Activated CD4-positive, alpha-beta T cell treated with anti-CD3 and anti-CD28 coated beads, Interleukin-2, amount 50 U/mL, for 48 hours (primary cell): Measurements from ENCODE around the gene SLC7A11.

Experiments used
- DNase-seq, 2 experiments: peaks; one replicate each; pipeline ENCODE4 v3.0.0-alpha.2; 2020

The SLC7A11 gene

DNA sequence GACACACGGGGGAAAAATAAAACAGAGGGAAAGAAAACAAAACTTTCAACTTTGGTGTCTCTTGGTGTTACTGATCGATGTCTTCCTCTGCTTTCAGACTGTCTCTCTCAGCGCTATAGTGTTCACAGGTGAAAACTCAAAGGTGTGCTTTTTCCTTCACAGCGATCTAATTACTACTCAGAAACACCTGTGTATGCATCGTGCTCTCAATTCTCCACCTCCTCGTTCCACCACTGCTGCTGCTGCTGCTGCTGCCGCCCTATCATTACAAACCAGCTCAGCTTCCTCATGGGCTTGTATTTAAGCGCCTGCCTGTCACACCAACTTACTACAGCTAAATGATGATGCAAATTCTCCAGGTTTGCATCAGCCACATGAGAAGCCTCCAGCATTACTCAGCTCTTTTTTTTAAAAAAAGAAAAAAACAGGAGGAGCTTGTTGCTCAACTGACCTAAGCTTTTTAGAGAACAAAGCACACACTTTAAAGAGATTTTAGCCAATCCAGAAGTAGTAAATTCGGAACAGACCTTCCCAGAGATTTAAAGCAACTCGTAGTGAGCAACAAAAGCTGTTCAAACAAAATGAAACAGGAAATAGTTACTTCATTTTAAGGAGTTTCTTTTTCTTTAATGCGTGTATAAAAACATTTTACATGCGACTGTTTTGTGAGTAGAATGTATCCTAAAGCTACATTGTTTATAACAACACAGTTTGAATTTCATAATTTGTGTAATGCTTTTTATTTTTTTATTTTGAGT is at the start of gene SLC7A11:
Gene SLC7A11 (minus strand): TSS at position 274 of the 758 bp plus-strand sequence. CDS start 280 bp downstream, outside the sequence.
- peak; percentile 34 to 41 for DNase-seq

GRCh38 chr4:138291431-138291830 is 49.3 kb upstream of the SLC7A11 start:
- DNase-seq, result no peak

DNA sequence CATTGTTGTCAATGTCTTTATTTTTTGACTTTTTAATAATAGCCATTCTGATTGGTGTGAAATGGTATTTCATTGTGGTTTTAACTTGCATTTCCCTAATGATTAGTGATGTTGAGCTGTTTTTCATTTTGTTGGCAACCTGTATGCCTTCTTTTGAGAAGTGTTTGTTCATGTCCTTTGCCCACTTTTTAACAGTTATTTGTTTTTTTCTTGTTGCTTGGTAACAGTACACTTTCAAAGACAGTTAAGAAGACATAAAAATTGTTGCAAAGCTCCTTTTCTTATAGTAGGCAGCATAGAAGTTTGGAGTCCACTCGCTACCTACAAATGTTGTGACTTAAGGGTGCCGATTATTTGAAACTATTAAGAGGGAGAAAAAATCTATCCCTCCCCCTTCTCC is 48.7 kb upstream of the SLC7A11 start:
- no peak for DNase-seq

GRCh38 chr4:138279286-138279685 is 37.1 kb upstream of the SLC7A11 start:
- no peak for DNase-seq

DNA sequence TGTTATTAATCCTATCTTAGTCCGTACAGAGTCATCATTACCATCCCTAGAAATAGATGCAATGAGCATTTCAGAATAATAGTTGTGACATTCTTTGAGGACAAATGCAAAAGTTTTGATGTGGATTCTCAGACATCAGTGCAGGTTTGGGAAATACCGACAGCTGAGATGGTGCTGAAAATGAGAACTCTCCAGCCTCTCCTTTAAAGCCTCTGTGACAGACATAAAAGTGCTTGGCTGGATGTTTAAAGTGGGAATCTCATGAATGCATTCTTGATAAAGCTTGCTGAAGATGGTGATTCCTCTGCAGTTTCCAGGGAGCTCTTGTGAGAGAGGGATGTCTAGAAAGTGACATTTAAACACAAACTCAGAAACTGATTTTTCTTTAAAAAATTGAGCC is 35.0 kb upstream of the SLC7A11 start:
- no peak for DNase-seq

DNA sequence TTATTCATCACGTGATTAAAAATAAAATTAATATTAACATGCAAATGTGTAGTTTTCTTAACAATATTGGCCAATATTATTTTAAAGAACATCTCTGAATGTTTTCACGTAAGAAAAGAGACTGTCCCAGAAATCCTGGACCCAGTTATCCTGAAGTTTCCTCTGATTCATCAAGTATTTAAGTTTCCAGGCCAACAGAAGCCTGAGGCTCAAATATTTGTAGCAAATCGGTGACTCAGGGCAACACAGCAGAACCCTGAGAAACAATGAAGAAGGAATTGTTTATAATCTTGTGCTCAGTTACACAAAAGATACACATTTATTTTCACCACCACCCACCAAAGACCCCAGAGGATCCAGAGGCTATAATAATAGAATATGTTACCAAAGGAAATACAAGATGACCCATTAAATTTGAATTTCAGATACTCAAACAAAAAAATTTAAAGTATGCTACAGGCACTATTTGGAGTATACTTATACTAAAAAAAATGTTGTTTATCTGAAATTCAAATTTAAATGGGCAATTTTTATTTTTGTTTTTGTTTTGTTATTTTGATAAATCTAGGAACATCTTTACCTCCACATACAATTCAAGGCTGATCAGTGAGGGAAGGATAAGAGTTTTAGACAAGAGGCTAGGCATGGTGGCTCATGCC is 33.9 kb upstream of the SLC7A11 start:
- DNase-seq, result no peak

DNA sequence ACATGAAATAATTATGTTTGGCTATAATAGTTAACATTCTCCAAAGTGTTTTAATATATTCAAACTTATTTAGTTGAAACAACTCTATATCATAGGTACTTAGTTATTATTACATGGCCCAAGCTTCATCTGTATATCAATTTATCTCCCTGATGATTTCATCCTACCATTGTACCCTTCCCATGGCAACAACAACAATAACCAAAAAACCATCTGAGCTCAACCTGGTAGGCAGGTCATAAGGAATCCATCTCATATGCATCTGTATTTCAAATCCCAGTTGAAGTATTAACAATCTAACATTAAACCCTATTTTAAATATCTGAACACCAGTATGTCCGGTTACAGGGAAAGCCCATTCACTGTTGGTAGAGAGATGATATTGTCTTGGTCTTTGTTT is 33.1 kb upstream of the SLC7A11 start:
- DNase-seq, result no peak

- DNase-seq, result no peak
These were observed 27.0 kb upstream of the SLC7A11 start for GRCh38 chr4:138269175-138269574.

GRCh38 chr4:138267835-138268234 is 25.7 kb upstream of the SLC7A11 start:
- DNase-seq, result no peak

GRCh38 chr4:138266948-138267347 is 24.8 kb upstream of the SLC7A11 start:
- DNase-seq, result no peak

- DNase-seq, result no peak
These were observed 21.2 kb upstream of the SLC7A11 start for GRCh38 chr4:138263247-138263816.

- no peak for DNase-seq
These were observed 20.3 kb upstream of the SLC7A11 start for GRCh38 chr4:138262469-138262868.

- no peak for DNase-seq
These were observed 19.9 kb upstream of the SLC7A11 start for GRCh38 chr4:138262030-138262429.

GRCh38 chr4:138259824-138260223 is 17.7 kb upstream of the SLC7A11 start:
- DNase-seq, result no peak

GRCh38 chr4:138259271-138259670 is 17.1 kb upstream of the SLC7A11 start:
- no peak for DNase-seq

- DNase-seq, result no peak
These were observed 14.5 kb upstream of the SLC7A11 start for GRCh38 chr4:138256608-138257007.

DNA sequence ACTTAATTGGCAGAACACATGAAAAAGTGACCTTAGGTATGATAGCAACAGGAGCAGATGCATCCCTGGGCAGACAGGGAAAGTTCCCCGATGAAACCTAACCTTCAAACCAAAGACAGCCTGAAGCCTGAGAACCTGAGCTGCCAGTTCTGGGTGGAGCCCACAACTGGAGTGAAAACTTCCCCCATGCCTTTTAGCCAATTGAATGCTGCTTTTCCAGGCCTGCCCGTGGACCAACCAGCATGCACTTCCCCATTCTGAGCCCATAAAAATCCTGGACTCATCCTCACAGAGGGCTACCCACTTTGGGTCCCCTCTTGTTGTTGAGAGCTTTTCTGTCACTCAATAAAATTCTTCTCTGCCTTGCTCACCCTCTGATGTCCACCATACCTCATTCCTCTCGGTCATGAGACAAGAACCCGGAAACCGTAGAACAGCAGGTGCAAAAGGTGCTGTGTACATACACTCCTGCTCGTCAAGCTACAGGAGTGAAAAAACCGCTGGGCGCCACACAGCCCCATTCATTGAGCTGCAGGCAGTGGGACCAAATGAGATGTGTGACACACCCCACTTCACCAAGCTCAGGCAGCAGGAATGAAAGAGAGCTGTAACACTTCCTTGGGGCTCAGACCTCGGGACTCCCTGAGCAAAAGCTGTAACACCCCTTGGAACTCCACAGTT is 13.9 kb upstream of the SLC7A11 start:
- DNase-seq, result no peak

DNA sequence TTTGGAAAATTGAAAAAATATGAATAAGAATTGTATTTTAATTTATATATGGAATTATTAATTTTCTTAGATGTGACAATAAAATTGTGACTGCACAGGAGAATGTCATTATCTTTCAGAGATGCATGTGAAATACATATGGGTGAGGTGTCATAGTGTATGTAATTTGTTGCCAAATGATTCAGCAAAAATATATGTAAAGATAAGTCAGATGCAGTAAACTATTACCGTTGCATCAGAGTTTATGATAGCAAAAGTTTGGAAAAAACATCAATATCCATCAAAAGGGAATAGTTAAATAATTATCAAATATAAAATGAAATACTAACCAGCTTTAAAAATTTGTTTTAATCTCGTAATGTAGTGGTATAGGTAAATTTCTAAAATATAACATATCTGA is 10.4 kb upstream of the SLC7A11 start:
- DNase-seq, result no peak

DNA sequence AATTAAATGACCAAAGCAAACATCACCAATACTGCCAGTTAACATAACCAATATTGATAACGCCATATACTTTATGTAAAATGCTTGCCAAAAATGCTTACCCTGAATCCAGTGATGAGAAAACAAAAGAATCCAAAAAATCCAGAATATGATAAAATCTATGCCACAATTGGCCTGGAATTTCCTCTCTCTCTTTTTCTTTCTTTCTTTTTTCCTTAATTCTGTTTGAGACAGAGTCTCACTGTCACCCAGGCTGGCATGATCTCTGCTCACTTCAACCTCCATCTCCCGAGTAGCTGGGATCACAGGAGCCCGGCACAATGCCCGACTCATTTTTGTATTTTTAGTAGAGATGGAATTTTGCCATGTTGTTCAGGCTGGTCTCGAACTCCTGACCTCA is 9.8 kb upstream of the SLC7A11 start:
- no peak for DNase-seq

GRCh38 chr4:138249132-138249531 is 7.0 kb upstream of the SLC7A11 start:
- no peak for DNase-seq

GRCh38 chr4:138248058-138248457 is 5.9 kb upstream of the SLC7A11 start:
- no peak for DNase-seq

DNA sequence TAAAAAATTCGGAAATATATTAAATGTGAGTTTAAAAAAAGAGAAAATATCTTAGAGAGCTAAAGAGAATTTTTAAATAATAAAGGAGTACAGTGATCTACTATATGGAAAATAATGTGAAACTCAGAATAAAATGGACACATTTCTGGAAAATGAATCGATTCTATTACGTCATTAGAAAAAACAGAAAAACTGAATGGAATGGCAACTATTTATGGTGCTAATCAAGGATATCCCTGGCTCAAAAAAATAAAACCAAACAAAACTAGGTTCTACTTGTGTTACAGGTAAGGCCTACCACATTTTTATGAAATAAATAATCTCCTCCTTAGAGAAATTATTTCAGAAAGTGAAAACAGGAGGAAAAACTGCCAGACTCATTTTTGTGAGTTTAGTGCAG is 5.5 kb upstream of the SLC7A11 start:
- DNase-seq, result no peak

- DNase-seq, result no peak
These were observed 1.2 kb upstream of the SLC7A11 start for GRCh38 chr4:138243369-138243768.

DNA sequence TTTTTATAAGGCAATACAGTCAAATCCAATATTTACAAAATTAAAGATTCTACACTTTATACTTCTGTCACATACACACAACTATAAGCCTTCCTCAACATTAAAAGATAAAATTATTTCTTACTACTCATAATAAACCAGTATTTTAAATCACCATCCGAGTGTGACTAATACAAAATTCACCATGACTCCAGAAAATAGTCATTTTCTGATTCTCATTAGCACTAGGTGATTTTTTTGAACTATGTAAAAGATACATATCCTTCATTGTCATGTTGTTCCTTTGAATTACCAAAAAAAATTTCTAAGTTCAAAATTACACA is 646 bp upstream of the SLC7A11 start:
- no peak for DNase-seq
